ENCODE measurements around the gene ADGRV1.
A peak's percentile ranks its signal among the peaks of the same experiment; 100 is the strongest.

Gene ADGRV1

GRCh38 chr5:90866333-90866732 lies 307.7 kb downstream of the ADGRV1 start:
- peak; percentile 44 for DNase-seq (ENCODE audit: low spot score)
- peak; percentile 38 for FAIRE-seq

- no peak for DNase-seq (ENCODE audit: low spot score)
- FAIRE-seq, result no peak
These were observed 308.5 kb downstream of the ADGRV1 start for GRCh38 chr5:90866915-90867731.

- FAIRE-seq (no peak), DNase-seq (ENCODE audit: low spot score) (no peak)
These were observed 310.2 kb downstream of the ADGRV1 start for GRCh38 chr5:90868799-90869198.

GRCh38 chr5:90871391-90871991 lies 312.9 kb downstream of the ADGRV1 start:
- FAIRE-seq, result no peak
- DNase-seq (ENCODE audit: low spot score), result no peak

GRCh38 chr5:90873033-90873517 lies 314.5 kb downstream of the ADGRV1 start:
- no peak for DNase-seq (ENCODE audit: low spot score)
- FAIRE-seq, result no peak

GRCh38 chr5:90874066-90874465 lies 315.5 kb downstream of the ADGRV1 start:
- DNase-seq (ENCODE audit: low spot score) (no peak), FAIRE-seq (peak; percentile 10)

- FAIRE-seq (peak; percentile 71), DNase-seq (ENCODE audit: low spot score) (no peak)
These were observed 316.9 kb downstream of the ADGRV1 start for GRCh38 chr5:90875456-90875855.

GRCh38 chr5:90876366-90876765 lies 317.8 kb downstream of the ADGRV1 start:
- DNase-seq (ENCODE audit: low spot score) (no peak), FAIRE-seq (peak; percentile 87)

- FAIRE-seq, result no peak
These were observed 318.5 kb downstream of the ADGRV1 start for GRCh38 chr5:90877049-90877448.

GRCh38 chr5:90878081-90878480 lies 319.5 kb downstream of the ADGRV1 start:
- no peak for DNase-seq (ENCODE audit: low spot score)
- no peak for FAIRE-seq

More at GRCh38 chr5:90877049-90877448, 318.5 kb downstream of the ADGRV1 start:
- no peak for DNase-seq (ENCODE audit: low spot score)

GRCh38 chr5:90878549-90879196 lies 320.1 kb downstream of the ADGRV1 start:
- FAIRE-seq, result peak; percentile 29
- DNase-seq (ENCODE audit: low spot score), result peak; percentile 11

- no peak for DNase-seq (ENCODE audit: low spot score)
- FAIRE-seq, result no peak
These were observed 323.1 kb downstream of the ADGRV1 start for GRCh38 chr5:90881626-90882150.

GRCh38 chr5:90882448-90882847 lies 323.9 kb downstream of the ADGRV1 start:
- FAIRE-seq, result no peak
- DNase-seq (ENCODE audit: low spot score), result no peak

- no peak for FAIRE-seq
- DNase-seq (ENCODE audit: low spot score), result no peak
These were observed 326.7 kb downstream of the ADGRV1 start for GRCh38 chr5:90885180-90885868.

GRCh38 chr5:90886381-90886780 lies 327.8 kb downstream of the ADGRV1 start:
- DNase-seq (ENCODE audit: low spot score) (no peak), FAIRE-seq (no peak)

- DNase-seq (ENCODE audit: low spot score) (peak; percentile 10), FAIRE-seq (peak; percentile 49)
These were observed 330.1 kb downstream of the ADGRV1 start for GRCh38 chr5:90888511-90889324.

GRCh38 chr5:90889325-90889600 lies 330.7 kb downstream of the ADGRV1 start:
- no peak for FAIRE-seq
- no peak for DNase-seq (ENCODE audit: low spot score)

GRCh38 chr5:90890180-90890579 lies 331.6 kb downstream of the ADGRV1 start:
- FAIRE-seq (no peak), DNase-seq (ENCODE audit: low spot score) (no peak)

- no peak for DNase-seq (ENCODE audit: low spot score)
- no peak for FAIRE-seq
These were observed 336.3 kb downstream of the ADGRV1 start for GRCh38 chr5:90894866-90895420.

GRCh38 chr5:90897618-90898017 lies 339.0 kb downstream of the ADGRV1 start:
- FAIRE-seq (no peak), DNase-seq (ENCODE audit: low spot score) (no peak)

Data from RCC 7860 (cell line).